Mesothelial cell of epicardium (in vitro differentiated cells): ENCODE measurements around the gene NKTR. TPM values are rescaled to one million over a fixed set of nuclear protein-coding genes. Genes with fewer than 3 reads are reported as not detected.
A peak's percentile ranks its signal among the peaks of the same experiment; 100 is the strongest.
"Not testable (repeated sequence)": the region's sequence is repeated elsewhere in the genome, so short reads cannot be mapped to it uniquely, and the experiment has no call there.

Source experiments
- DNase-seq, 2 experiments: peaks; one replicate each; pipeline ENCODE4 v3.0.0; 2021; ENCODE audit warnings: low spot score in 2 of 2; ENCODE audit not compliant: unreplicated experiment in 2 of 2
- H3K27ac Mint-ChIP-seq: 2 replicates; pipeline ENCODE4 v1.8.0; 2021; ENCODE audit warnings: mixed read lengths
- H3K27me3 Mint-ChIP-seq: 2 replicates; pipeline ENCODE4 v1.8.0; 2021; ENCODE audit warnings: low read depth, mixed read lengths
- H3K36me3 Mint-ChIP-seq: 2 replicates; pipeline ENCODE4 v1.8.0; 2021; ENCODE audit warnings: mixed read lengths
- H3K4me1 Mint-ChIP-seq: 2 replicates; pipeline ENCODE4 v1.8.0; 2021; ENCODE audit warnings: mixed read lengths
- H3K4me3 Mint-ChIP-seq: 2 replicates; pipeline ENCODE4 v1.8.0; 2021; ENCODE audit warnings: mild to moderate bottlenecking, moderate library complexity, mixed read lengths
- H3K9me3 Mint-ChIP-seq: 2 replicates; pipeline ENCODE4 v1.8.0; 2021; ENCODE audit warnings: mixed read lengths
- total RNA-seq: library from RNA; stranded (reverse); gene quantifications from 3 replicates; pipeline ENCODE4 v1.2.1, GENCODE V29; 2021
- TF ChIP-seq, protein P1 (sequence below): fragments of 200-600 bp; sonication (generic); IDR thresholded peaks from one replicate; pipeline ENCODE4 v1.5.0; 2021; ENCODE audit warnings: antibody characterized with exemption; ENCODE audit not compliant: unreplicated experiment

Gene NKTR
- total RNA-seq: 185 to 201 TPM (median 192 TPM) in 3 replicates

DNA sequence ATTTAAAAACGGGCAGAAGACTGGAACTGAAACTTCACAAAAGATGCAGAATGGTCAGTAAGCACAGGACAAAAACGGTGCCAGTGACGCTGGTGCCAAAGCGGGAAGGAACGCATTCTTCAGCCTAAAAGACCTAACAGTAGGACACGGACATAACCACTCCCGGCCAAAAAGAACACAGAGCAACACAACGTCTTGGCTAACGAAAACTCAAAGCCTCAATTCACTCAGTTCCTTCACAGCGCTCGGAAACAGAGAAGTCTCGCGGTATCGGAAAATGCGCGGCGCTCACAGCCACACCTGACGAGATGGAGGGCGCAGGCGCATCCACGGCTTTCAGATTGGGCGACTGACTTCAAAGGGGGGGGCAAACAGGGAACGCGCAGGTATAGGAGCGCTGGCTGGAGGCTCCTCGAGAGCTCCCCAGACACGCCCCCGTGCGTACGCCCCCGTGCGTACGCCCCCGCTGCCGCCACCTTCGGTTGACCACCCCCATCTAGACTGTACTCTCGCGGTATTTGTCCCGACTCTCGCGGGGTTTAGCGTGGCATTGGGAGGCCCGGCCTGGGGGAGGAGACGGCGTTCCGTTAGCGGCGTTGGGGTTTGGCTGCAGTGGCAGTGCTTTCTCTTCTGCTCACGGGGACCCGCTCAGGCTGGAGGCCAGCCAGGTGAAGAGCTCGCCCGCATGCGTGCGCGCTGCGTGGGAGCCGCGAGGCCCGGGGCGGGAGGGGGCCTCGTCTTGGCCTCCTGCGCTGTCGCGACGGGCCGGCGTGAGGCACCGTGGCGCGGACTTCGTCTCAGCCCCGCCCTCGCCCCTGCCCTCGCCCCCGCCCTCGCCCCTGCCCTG, at the start of gene NKTR:
NKTR (plus strand) TSS at position 576 of the 847 bp plus-strand sequence. CDS start 321 bp downstream, outside the sequence.
- Mint-ChIP-seq H3K36me3 (peaks cover 17% of the 10 kb centered on the region), H3K27ac (peak within 1 kb of the TSS; percentile 99), H3K4me1 (peaks cover 18% of the 10 kb centered on the region), H3K27me3 (no peaks in the 10 kb centered on the region), H3K4me3 (peak within 1 kb of the TSS; percentile 84), H3K9me3 (peaks cover 5% of the 10 kb centered on the region)
- TF ChIP-seq, protein P1, sequence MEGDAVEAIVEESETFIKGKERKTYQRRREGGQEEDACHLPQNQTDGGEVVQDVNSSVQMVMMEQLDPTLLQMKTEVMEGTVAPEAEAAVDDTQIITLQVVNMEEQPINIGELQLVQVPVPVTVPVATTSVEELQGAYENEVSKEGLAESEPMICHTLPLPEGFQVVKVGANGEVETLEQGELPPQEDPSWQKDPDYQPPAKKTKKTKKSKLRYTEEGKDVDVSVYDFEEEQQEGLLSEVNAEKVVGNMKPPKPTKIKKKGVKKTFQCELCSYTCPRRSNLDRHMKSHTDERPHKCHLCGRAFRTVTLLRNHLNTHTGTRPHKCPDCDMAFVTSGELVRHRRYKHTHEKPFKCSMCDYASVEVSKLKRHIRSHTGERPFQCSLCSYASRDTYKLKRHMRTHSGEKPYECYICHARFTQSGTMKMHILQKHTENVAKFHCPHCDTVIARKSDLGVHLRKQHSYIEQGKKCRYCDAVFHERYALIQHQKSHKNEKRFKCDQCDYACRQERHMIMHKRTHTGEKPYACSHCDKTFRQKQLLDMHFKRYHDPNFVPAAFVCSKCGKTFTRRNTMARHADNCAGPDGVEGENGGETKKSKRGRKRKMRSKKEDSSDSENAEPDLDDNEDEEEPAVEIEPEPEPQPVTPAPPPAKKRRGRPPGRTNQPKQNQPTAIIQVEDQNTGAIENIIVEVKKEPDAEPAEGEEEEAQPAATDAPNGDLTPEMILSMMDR: no peak
- peak; percentile 98 to 100 for DNase-seq

- no peak for DNase-seq
- no peak overlapping the region for H3K27ac Mint-ChIP-seq
- H3K36me3 Mint-ChIP-seq: peaks cover 37% of the 10 kb centered on the region
- TF ChIP-seq, protein P1: no peak
- no peaks in the 10 kb centered on the region for H3K9me3 Mint-ChIP-seq
- no peaks in the 10 kb centered on the region for H3K27me3 Mint-ChIP-seq
- H3K4me3 Mint-ChIP-seq: no peak overlapping the region
- no peaks in the 10 kb centered on the region for H3K4me1 Mint-ChIP-seq
Measured at GRCh38 chr3:42552830-42553229, 47.7 kb upstream of the NKTR start.

DNA sequence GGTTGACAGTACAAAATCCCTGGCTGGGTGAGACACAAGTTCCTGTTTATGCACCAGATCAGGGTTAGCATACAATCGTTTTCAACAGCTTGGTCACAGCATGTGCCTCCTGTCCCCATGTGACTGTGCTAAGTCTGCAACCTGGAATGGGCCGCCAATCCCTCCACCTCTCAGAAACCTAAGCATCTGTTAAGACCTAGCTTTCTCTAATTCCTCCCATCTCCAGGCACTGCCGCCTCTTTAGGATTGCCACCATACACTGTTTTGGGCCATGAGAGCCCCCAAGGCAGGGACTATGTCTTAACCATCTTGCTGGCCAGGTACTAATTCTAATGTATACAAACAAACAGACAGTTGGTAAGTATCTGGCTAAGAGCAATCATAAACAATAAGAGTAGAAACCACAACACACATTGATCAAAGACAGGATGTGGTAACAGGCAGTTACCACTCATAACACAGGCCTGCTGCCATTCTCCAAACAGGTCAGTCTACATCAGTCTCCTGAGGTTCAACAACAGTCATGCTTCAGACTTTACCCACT, 44.3 kb upstream of the NKTR start:
- Mint-ChIP-seq H3K4me1 (no peaks in the 10 kb centered on the region), H3K27me3 (no peaks in the 10 kb centered on the region), H3K27ac (no peak overlapping the region), H3K9me3 (no peaks in the 10 kb centered on the region), H3K4me3 (no peak overlapping the region), H3K36me3 (peaks cover 41% of the 10 kb centered on the region)
- TF ChIP-seq, protein P1: no peak
- DNase-seq: no peak

DNA sequence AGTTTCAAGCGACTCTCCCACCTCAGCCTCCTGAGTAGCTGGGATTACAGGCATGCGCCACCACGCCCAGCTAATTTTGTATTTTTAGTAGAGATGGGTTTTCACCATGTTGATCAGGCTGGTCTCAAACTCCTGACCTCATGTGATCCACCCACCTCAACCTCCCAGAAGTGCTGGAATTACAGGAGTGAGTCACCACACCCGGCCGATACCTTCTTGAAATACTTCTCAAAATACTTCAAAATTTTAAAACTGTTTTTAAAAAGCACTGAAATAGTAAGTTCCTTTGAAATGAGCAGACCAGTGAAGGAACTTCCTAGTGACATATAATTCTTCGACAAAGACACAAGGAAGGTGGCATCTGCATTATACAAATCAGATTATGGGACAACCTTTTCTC, 43.7 kb upstream of the NKTR start:
- H3K4me3 Mint-ChIP-seq, H3K9me3 Mint-ChIP-seq, H3K27ac Mint-ChIP-seq, H3K4me1 Mint-ChIP-seq, DNase-seq, H3K27me3 Mint-ChIP-seq: not testable (repeated sequence)
- H3K36me3 Mint-ChIP-seq: peaks cover 41% of the 10 kb centered on the region

DNA sequence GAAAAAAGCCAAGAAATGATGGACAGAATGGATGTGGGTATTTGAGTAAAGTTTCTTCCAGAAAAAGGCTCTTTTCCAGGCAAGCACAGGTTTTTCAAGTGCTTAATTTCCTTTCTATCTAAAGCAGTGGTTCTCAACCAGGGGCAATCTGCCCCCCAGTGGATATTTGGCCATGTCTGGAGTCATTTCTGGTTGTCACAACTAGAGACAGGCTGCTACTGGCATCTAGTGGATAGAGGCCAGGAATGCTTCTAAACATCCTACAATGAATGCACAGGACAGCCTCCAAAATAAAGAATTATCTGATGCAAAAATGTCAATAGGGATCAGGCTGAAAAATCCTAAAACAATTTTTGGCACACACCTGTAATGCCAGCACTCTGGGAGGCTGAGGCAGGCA, 42.6 kb upstream of the NKTR start:
- Mint-ChIP-seq H3K36me3 (peaks cover 38% of the 10 kb centered on the region), H3K27me3 (no peaks in the 10 kb centered on the region), H3K9me3 (no peaks in the 10 kb centered on the region), H3K27ac (no peak overlapping the region), H3K4me3 (no peak overlapping the region), H3K4me1 (no peaks in the 10 kb centered on the region)
- DNase-seq: no peak
- TF ChIP-seq, protein P1: no peak

DNA sequence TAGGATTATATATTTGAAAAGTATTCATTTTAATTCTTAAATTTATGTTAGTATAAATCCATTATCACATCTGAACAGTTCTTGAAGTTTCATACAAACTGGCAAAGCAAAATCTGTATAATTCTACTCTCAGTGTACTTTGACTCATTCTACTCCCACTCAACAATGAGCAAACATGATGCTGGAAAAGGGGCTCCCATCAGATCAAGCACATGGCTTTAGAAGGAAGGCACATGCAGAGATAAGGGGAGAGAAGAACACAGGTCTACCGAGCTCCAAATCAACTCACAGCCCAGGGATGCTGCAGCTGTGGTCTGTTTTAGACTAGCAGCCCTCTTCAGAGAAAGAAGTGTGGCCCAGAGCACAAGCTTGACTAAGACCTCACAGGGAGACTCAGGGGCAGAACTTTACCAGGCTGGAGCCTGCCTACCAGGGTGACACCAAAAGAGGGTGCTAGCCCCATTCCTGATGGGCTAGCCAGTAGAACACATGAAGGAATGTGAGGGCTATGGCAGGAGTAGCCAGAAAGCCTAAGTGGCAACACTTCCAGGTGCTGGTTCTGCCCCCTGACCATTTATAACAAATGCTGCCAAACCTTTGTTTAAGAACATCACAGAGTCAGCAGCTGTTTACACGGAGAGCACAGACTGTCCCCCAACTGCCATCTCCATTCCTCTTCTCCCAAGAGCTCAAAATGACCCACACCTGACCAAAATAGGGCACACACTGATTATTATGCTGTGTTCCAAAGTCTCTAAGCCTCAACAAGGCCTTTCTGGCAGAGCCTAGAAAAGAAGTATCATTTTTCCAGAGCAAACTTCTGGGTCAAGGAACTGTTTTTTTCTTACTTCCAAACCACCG, 38.2 kb upstream of the NKTR start:
- H3K27ac Mint-ChIP-seq: no peak overlapping the region
- H3K4me3 Mint-ChIP-seq: no peak overlapping the region
- no peaks in the 10 kb centered on the region for H3K9me3 Mint-ChIP-seq
- no peaks in the 10 kb centered on the region for H3K4me1 Mint-ChIP-seq
- no peaks in the 10 kb centered on the region for H3K27me3 Mint-ChIP-seq
- H3K36me3 Mint-ChIP-seq: peaks cover 37% of the 10 kb centered on the region
- no peak for DNase-seq
- TF ChIP-seq, protein P1: no peak
